DMS79 treated with DMSO at 0.1 percent for 48 hours (cell line): ENCODE results near the gene LIAS.
"Not testable (repeated sequence)": the region's sequence is repeated elsewhere in the genome, so short reads cannot be mapped to it uniquely, and the experiment has no call there.

Experiments
- DNase-seq: peaks from one replicate; lab custom pipeline; 2025; lab: John Stamatoyannopoulos, UW

LIAS gene

GRCh38 chr4:39452860-39453587, 5.8 kb upstream of the LIAS start:
- DNase-seq = no peak

- no peak for DNase-seq
Measured at GRCh38 chr4:39453738-39454137, 5.1 kb upstream of the LIAS start.

GRCh38 chr4:39455486-39455885, 3.4 kb upstream of the LIAS start:
- DNase-seq = no peak

- DNase-seq = no peak
Measured at GRCh38 chr4:39456946-39457763, 1.7 kb upstream of the LIAS start.

GRCh38 chr4:39458161-39458504, 723 bp upstream of the LIAS start:
- DNase-seq = not testable (repeated sequence)

- DNase-seq = no peak
Measured at GRCh38 chr4:39464886-39465501, 6.1 kb downstream of the LIAS start.

GRCh38 chr4:39466747-39467146, 7.9 kb downstream of the LIAS start:
- no peak for DNase-seq

- DNase-seq = no peak
Measured at GRCh38 chr4:39467464-39467863, 8.6 kb downstream of the LIAS start.

GRCh38 chr4:39469429-39470077, 10.7 kb downstream of the LIAS start:
- peak; percentile 8 for DNase-seq

- no peak for DNase-seq
Measured at GRCh38 chr4:39470402-39470801, 11.5 kb downstream of the LIAS start.

GRCh38 chr4:39472396-39472795, 13.5 kb downstream of the LIAS start:
- DNase-seq = no peak

GRCh38 chr4:39476187-39476895, 17.5 kb downstream of the LIAS start:
- DNase-seq = no peak

- DNase-seq = no peak
Measured at GRCh38 chr4:39480251-39480650, 21.4 kb downstream of the LIAS start.

GRCh38 chr4:39480902-39481695, 22.2 kb downstream of the LIAS start:
- no peak for DNase-seq

GRCh38 chr4:39484582-39485272, 25.9 kb downstream of the LIAS start:
- no peak for DNase-seq

GRCh38 chr4:39486221-39486804, 27.5 kb downstream of the LIAS start:
- DNase-seq = no peak

GRCh38 chr4:39490322-39490721, 31.5 kb downstream of the LIAS start:
- no peak for DNase-seq

GRCh38 chr4:39494354-39494753, 35.5 kb downstream of the LIAS start:
- DNase-seq = no peak

- DNase-seq = no peak
Measured at GRCh38 chr4:39495446-39496213, 36.8 kb downstream of the LIAS start.
